GM21825 (cell line): ENCODE data around the gene ZNF507.
"Not testable (repeated sequence)": the region's sequence is repeated elsewhere in the genome, so short reads cannot be mapped to it uniquely, and the experiment has no call there.

ENCODE experiments used
- ATAC-seq: cut with Tn5 transposase; IDR thresholded peaks from one replicate; pipeline ENCODE4 v1.9.1; 2021; ENCODE audit warnings: mild to moderate bottlenecking, moderate library complexity; ENCODE audit not compliant: unreplicated experiment

Gene ZNF507

GRCh38 chr19:32406161-32407003 is 61.0 kb downstream of the ZNF507 start:
- ATAC-seq, result no peak

DNA sequence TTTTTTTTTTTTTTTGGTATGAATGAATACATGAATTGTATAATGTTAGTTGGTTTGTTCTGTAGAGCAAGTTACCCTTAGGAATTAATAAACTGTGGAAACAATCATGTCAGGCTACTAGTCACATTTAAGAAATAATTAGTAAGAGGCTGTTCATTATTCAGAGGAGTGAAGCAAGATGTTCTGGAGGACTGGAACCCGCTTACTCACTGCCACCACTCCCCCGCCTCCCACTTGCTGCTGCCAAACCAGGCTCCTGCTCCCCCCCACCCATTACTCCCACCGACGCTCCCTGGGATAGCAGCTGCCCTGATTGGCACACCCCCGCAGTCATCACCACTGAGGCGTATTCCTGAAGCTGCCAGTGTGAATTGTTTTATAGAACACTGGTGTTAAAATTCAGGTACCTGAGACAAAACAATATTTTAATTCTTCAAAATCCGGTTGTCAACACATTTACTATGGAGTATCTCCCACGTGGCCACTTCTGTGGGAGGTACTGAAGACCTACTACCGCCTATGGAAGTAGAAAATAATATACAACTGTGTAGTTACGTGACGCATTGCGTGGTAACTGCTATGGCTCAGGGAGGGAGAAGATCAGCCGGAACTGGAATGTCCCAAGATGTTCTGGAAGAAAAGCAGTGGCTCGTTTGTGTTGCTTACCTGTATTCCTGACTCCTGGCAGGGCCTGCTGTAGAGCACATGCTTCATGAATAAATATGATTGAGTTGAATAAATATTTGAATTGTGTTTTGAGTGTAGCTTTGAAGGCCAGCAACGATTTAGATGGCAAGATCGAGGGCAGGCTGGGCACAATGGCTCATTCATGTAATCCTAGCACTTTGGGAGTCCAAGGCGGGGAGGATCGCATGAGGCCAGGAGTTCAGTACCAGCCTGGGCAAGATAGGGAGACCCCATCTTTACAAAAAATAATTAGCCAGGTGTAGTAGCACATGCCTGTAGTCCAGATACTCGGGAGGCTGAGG is 61.9 kb downstream of the ZNF507 start:
- ATAC-seq, result no peak

GRCh38 chr19:32415246-32415645 is 69.8 kb downstream of the ZNF507 start:
- ATAC-seq, result no peak

DNA sequence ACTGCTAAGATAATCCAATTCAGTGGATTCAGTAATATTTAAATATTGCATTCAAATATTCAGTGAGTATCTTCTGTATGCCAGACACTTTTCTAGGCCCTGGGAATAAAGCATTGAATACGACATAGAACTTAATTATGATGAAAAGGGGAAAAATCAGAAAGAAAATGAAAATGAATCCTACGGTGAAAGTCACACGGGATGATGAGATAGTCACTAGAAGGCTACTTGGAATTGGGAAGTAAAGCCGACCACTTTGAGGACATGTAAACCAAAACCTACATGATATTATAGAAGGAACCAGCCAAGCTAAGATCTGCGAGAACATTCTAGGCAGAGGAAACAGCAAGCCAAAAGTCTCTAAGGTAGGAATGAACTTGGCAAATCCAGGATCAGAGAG is 70.3 kb downstream of the ZNF507 start:
- ATAC-seq, result no peak

- no peak for ATAC-seq
These were observed 71.5 kb downstream of the ZNF507 start for GRCh38 chr19:32416749-32417456.

GRCh38 chr19:32418155-32418554 is 72.7 kb downstream of the ZNF507 start:
- ATAC-seq, result no peak

DNA sequence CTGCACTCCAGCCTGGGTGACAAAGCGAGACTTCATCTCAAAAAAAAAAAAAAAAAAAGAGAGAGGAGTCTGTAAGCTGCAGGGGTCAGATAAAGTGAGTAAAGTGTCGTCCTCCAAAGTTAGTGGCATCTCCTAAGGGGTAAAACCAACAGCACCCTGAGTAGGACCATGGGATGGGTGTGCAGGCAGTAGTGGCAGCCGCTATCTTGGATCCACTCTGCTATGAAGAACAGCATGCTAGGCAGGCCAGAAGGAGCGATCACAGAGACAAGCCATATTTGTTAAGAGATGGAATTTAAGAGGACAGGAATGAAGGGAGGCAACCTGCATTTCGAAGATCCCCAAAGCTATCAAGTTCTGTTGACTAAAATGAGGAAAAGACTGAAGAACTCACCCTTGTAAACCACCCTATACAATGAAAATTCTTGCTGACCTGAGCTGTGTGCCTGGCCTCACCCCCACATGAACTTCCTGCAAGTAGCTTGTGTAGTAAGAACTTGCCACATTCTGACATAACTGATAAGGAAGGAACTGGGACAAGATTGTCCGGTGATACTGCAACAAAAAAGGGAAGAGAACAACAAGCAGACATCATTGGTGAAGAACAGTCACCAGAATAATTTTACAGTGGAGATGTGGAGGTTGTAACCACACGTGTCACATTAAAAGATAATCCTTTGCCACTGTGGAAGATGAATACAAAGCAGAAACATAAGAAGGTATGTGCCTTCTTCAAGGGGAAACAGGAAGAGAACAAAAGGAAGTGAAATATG is 76.4 kb downstream of the ZNF507 start:
- no peak for ATAC-seq

- ATAC-seq, result no peak
These were observed 77.0 kb downstream of the ZNF507 start for GRCh38 chr19:32422435-32422834.

DNA sequence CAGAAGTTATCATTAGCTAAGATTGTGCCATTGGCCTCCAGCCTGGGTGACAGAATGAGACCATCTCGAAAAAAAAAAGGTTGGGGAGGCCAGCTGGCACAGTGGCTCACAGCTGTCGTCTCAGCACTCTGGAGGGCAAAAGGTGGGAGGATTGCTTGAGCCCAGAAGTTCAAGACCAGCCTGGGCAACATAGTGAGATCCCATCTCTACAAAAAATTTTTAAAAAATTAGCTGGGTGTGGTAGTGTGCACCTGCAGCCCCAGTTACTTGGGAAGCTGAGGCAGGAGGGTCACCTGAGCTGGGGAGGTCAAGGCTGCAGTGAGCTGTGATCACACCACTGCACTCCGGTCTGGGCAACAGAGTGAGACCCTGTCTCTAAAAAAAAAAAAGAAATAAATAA is 78.5 kb downstream of the ZNF507 start:
- ATAC-seq, result not testable (repeated sequence)

- ATAC-seq, result no peak
These were observed 82.1 kb downstream of the ZNF507 start for GRCh38 chr19:32427536-32427935.

DNA sequence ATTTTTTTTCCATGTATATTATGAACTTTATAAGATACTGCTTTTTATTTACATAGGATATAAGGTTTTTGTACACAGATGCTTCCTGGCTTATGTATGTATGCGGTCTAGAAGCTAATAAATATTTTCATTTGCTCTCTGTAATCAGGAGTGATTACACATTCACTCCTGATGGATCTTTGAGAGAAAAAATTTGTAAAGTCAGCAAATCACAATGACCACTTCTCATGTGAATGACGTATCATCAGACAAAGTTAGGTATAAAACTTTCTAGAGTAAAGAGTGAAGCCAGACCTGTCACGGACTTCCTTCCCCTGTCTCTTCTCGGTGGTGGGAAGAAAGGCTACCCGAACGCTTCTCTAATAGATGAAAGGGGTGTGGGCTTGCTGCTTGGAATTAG is 91.3 kb downstream of the ZNF507 start:
- ATAC-seq, result no peak

- no peak for ATAC-seq
These were observed 91.7 kb downstream of the ZNF507 start for GRCh38 chr19:32437096-32437495.
